ENCODE measurements around the gene FAM25G.

FAM25G gene

GRCh38 chr10:47440207-47440606, 51.3 kb downstream of the FAM25G start:
- TF ChIP-seq CTCF (conservative IDR thresholded peaks at IDR 0.05; ENCODE audit: low read depth, low read length) = no peak
- DNase-seq (ENCODE audit: low read depth) = no peak
- no peak overlapping the region for H3K4me3 ChIP-seq (ENCODE audit: low read length)

GRCh38 chr10:47438857-47439474, 52.5 kb downstream of the FAM25G start:
- peak; percentile 66 for DNase-seq (ENCODE audit: low read depth)
- TF ChIP-seq CTCF (conservative IDR thresholded peaks at IDR 0.05; ENCODE audit: low read depth, low read length) = peak; percentile 86
- no peak overlapping the region for H3K4me3 ChIP-seq (ENCODE audit: low read length)
